ENCODE measurements around the gene MORF4L1.

GRCh38 chr15:78906316-78906620 is 33.6 kb downstream of the MORF4L1 start:
- no peak for TF ChIP-seq CTCF (IDR thresholded peaks at IDR 0.05)
- TF ChIP-seq EZH2 (IDR thresholded peaks at IDR 0.05) = no peak
- no peak for TF ChIP-seq EZH2phosphoT487 (IDR thresholded peaks at IDR 0.05)
